HT-29 (cell line): ENCODE measurements around the gene COPA. TPM values are rescaled to one million over a fixed set of nuclear protein-coding genes. Genes with fewer than 3 reads are reported as not detected.
"Not testable (repeated sequence)": the region's sequence is repeated elsewhere in the genome, so short reads cannot be mapped to it uniquely, and the experiment has no call there.

Experiments
- DNase-seq: peaks from one replicate; pipeline ENCODE4 v3.0.0-alpha.2; 2015; ENCODE audit warnings: low spot score
- total RNA-seq: library from RNA; depleted of rRNA; stranded (reverse); fragments of >200 nt; shearing (Covaris generic); gene quantifications from 2 replicates; pipeline ENCODE4 v1.2.3, GENCODE V29; 2014

The COPA gene
- total RNA-seq, 1 experiment from 2014 or later = 73.9 TPM

- DNase-seq = no peak
Measured at GRCh38 chr1:160328184-160328583, 14.9 kb downstream of the COPA start.

DNA sequence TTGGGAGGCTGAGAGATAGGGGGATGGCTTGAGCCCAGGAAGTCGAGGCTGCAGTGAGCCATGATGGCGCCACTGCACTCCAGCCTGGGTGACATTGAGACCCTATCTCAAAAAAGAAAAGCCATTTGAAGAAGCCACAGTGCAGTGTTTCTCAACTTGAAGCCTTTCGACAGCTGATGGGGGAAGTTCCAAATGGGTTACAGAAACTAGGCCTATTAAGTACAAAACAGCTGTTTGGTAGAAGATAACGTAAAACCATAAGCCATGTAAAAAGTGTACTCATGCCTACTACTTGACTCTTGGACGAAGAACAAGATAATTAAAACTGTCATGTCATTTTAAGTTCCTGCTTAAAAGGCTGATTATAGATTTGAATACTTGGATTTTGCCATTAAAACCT is 16.6 kb downstream of the COPA start:
- DNase-seq = no peak

DNA sequence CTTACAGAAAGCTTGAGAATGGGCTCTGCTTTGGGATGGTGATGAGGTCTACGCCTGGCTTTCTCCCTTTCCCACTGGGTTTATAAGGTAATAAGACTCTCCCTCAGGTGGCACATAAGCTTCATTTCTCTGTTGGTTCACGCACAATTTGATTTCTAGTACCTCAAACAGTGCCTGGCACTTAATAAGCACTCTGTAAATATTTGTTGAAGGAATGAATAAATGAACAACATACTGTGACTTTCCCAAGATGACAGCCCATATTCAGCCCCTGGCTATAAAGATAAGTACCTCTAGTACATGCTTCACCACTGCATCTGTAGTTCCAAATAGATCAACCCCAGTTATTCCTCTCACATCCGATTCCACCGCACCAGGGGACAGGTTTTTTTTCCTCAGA is 17.8 kb downstream of the COPA start:
- DNase-seq = no peak

- DNase-seq = no peak
Measured at GRCh38 chr1:160322831-160323230, 20.2 kb downstream of the COPA start.

DNA sequence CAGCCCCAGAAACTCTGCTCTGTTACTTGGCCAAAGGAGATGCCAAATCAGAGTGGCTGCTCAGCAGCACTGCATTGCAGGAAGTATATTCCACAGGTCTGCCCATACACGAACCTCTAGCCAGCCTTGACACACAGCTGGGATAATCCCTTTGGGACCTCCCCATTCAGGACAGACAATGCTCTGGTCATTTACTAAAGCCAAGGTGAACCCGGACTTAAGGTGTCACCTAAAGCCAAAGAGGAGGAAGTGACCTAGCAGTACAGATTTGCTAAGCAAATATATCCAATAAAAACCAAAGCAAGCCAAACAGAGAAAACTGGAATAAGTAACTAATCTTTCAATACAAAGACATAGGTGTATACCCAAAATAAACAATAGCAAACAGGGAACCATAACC is 27.7 kb downstream of the COPA start:
- no peak for DNase-seq

- no peak for DNase-seq
Measured at GRCh38 chr1:160309571-160309970, 33.5 kb downstream of the COPA start.

DNA sequence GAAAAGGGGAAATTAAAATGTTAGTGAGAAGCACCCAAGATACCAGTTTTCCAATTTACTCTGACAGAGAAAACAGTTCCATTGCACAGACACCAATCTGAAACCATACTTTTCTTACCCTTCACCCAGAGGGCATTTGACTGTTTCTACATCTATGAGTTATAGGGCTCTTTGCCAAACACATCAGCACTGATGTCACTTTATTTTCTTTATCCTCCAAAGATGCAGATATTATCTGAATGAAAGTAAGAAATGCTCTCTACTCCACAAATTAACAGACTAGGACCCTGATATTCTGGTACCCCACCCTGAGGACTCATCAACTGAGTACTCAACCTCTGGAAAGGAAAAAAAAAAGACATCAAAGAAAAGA is 33.9 kb downstream of the COPA start:
- no peak for DNase-seq

- DNase-seq = no peak
Measured at GRCh38 chr1:160308451-160309184, 34.4 kb downstream of the COPA start.

GRCh38 chr1:160307118-160307791 is 35.8 kb downstream of the COPA start:
- no peak for DNase-seq

DNA sequence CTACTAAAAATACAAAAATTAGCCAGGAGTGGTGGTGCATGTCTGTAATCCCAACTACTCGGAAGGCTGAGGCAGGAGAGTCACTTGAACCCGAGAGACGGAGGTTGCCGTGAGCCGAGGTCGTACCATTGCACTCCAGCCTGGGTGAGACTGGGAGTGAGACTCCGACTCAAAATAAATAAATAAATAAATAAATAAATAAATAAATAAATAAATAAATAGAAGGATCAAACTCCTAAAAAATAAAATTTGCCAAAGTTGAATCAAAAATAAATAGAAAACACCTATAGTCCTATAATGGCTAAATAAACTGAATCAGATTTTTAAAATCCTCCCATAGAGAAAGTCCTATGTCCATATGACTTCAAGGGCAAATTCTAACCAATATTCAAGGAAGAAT is 42.9 kb downstream of the COPA start:
- no peak for DNase-seq

GRCh38 chr1:160296036-160296435 is 47.0 kb downstream of the COPA start:
- no peak for DNase-seq

DNA sequence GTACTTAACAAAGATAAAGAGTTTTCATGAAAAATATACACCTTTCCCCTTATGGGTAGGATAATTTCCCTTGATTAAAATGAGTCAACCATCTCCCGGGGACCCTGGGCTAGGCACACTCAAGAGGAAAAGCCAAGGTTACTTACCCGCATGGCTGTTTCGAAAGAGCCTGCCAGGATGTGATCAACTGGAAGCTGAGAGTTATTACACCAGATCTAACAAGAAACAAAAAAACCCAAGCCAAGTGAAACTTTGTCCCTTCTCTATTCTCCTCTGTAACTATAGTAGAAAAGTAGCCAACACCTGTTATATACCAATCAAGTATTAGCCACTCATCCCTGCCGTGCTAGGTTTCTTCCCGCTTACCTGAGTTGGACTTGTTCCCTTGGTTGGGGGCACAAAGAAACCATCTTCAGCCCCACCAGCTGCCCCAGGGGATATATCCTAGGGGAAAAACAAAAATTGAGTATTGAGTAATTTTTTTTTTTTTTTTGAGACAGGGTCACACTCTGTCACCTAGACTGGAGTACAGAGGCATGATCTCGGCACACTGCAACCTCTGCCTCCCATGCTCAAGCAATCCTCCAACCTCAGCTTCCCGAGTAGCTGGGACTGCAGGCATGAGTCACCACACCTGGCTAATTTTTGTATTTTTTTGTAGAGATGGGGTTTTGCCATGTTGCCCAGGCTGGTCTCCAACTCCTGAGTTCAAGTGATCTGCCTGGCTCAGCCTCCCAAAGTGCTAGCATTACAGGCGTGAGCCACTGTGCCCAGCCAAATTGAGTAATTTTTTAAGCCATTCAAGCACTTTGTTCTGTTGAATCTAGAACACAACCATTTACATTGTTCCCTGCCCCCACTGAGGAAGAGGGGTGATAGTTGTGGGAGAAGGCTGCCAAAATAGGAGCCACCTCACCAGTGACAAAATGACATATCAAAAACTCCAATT is 49.8 kb downstream of the COPA start:
- DNase-seq = no peak

DNA sequence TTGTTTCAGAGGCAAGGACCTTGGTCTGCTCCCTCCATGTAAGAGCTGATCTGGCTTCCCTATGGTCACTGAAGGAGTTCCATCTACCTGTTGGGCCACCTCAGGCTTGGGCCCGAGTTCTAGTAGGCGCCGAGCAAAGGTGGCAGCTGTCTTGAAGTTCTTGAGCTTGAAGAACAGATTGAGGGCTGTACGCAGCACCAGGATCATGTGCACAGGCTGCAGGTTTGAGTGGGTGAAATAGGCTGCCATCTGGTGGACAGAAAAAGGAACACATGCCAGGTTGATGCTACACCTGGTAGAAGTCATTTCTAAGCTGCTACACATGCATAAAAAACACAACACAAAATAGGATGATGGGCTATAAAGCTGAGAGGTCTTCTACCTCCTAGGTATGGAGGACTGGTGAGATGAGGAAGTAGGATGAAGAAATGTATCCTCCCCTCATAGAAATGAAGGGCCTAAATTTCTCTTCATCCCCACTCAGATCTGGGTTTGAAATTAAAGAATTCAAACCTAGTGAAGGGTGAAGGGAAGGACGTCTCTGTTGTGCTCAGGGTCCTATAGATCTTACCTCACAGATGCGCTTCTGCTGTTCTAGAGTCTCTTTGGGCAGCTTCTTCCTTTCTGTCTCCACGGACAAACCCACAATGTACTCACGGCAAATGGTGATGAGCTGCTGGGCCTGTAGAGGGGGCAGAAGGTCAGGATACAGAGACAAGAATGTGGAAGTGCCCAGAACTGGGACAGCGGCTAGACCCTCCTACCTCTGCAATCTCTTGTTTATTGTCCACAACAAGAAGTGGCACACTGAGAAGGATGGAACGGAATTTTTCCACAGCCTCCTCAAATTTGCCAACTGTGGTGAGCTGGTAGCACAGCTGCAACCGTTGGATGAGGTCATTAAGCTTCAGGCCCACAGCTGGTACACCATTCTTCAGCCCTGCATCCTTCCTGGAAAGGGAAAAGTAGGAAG is 51.5 kb downstream of the COPA start:
- DNase-seq = peak; percentile 81

- not testable (repeated sequence) for DNase-seq
Measured at GRCh38 chr1:160287769-160288168, 55.3 kb downstream of the COPA start.

DNA sequence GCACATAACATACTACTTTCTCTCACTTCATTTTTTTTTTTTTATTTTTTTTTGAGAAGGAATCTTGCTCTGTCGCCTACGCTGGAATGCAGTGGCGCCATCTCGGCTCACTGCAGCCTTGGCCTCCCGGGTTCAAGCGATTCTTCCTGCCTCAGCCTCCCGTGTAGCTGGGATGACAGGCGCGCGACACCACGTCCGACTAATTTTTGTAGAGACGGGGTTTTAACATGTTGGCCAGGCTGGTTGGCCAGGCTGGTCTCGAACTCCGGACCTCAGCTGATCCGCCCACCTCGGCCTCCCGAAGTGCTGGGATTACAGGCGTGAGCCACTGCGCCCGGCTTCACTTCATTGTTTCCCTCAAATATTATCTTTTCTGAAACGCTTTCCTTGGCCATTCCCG is 57.5 kb downstream of the COPA start:
- no peak for DNase-seq

- peak; percentile 85 for DNase-seq
Measured at GRCh38 chr1:160284782-160285344, 58.2 kb downstream of the COPA start, which contains the start of gene PEX19. Gene PEX19 (minus strand): TSS chr1:160285133. CDS start chr1:160285124, 9 bp downstream.

GRCh38 chr1:160284220-160284781 is 58.7 kb downstream of the COPA start:
- peak; percentile 48 for DNase-seq

DNA sequence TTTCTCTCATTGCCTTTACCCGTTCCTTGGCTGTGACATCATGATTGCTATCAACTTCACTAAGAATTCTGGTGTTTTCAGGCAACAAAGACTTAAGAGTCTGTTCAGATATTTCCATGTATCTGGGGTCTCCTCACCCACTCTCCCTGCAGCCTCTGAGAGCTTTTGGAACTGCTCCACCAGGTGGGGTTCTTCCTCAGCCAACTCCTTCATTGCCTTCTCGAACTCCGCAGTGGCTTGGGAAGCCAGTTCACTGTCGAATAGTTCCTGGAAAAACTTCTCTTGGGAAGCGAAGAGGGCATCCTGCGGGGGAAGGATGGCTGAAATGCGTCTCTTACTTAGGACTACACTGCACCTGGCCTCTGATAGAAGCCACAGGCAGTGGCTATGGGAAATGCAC is 60.2 kb downstream of the COPA start:
- DNase-seq = no peak

GRCh38 chr1:160277987-160278386 is 65.1 kb downstream of the COPA start:
- DNase-seq = no peak

DNA sequence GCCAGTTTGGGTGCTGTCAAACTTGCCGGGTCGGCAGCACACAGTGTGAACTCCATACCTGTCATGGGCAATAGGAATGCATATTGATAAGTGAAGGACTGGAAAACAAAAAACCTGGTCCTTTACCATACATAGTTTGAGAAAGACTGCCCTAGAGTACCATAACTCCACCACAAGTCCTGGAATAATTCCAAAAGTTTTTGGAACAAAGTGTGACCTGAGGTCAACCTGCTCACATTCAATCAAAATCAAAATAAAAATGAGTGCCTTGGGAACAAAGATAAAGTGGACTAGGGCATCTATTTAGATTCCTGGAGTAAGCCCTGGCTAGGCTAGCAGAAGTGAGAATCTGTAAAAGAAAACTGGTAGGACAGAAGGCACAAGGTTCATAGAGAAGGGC is 65.7 kb downstream of the COPA start:
- no peak for DNase-seq
